GM19452 (cell line): ENCODE results near the gene ZNF70.
A peak's percentile ranks its signal among the peaks of the same experiment; 100 is the strongest.
"Not testable (repeated sequence)": the region's sequence is repeated elsewhere in the genome, so short reads cannot be mapped to it uniquely, and the experiment has no call there.

Experiments used
- ATAC-seq: cut with Tn5 transposase; IDR thresholded peaks from one replicate; pipeline ENCODE4 v1.9.1; 2021; ENCODE audit not compliant: unreplicated experiment

Gene ZNF70

GRCh38 chr22:23760056-23760455, 9.1 kb upstream of the ZNF70 start:
- no peak for ATAC-seq

GRCh38 chr22:23759566-23759965, 8.7 kb upstream of the ZNF70 start:
- ATAC-seq, result no peak

GRCh38 chr22:23756891-23757290, 6.0 kb upstream of the ZNF70 start:
- no peak for ATAC-seq

- ATAC-seq, result no peak
These were observed 4.8 kb upstream of the ZNF70 start for GRCh38 chr22:23755711-23756110.

GRCh38 chr22:23754980-23755636, 4.2 kb upstream of the ZNF70 start:
- no peak for ATAC-seq

- no peak for ATAC-seq
These were observed 3.5 kb upstream of the ZNF70 start, which contains the start of gene VPREB3 for GRCh38 chr22:23754220-23754919. TSS of gene VPREB3 (minus strand) at chr22:23754425. CDS start at chr22:23754363, 62 bp downstream.

- no peak for ATAC-seq
These were observed 2.5 kb upstream of the ZNF70 start for GRCh38 chr22:23753385-23753784.

- no peak for ATAC-seq
These were observed 1.8 kb upstream of the ZNF70 start for GRCh38 chr22:23752750-23753149.

- no peak for ATAC-seq
These were observed 1.3 kb upstream of the ZNF70 start for GRCh38 chr22:23752090-23752691.

- ATAC-seq, result peak; percentile 14
These were observed 607 bp upstream of the ZNF70 start for GRCh38 chr22:23751441-23751996.

- no peak for ATAC-seq
These were observed 572 bp downstream of the ZNF70 start for GRCh38 chr22:23750367-23750713.

- ATAC-seq, result no peak
These were observed 1.0 kb downstream of the ZNF70 start for GRCh38 chr22:23749841-23750301.

GRCh38 chr22:23745791-23746190, 5.1 kb downstream of the ZNF70 start:
- no peak for ATAC-seq

GRCh38 chr22:23744485-23744884, 6.4 kb downstream of the ZNF70 start:
- ATAC-seq, result no peak

- ATAC-seq, result no peak
These were observed 6.9 kb downstream of the ZNF70 start for GRCh38 chr22:23744001-23744400.

- ATAC-seq, result no peak
These were observed 7.6 kb downstream of the ZNF70 start for GRCh38 chr22:23743303-23743705.

GRCh38 chr22:23742505-23743264, 8.2 kb downstream of the ZNF70 start:
- ATAC-seq, result no peak

GRCh38 chr22:23737696-23738095, 13.2 kb downstream of the ZNF70 start:
- no peak for ATAC-seq

- ATAC-seq, result not testable (repeated sequence)
These were observed 22.8 kb downstream of the ZNF70 start for GRCh38 chr22:23728108-23728507.

- ATAC-seq, result no peak
These were observed 28.2 kb downstream of the ZNF70 start for GRCh38 chr22:23722724-23723123.

- no peak for ATAC-seq
These were observed 28.8 kb downstream of the ZNF70 start for GRCh38 chr22:23722160-23722559.
